Colonic mucosa (tissue), 4 donors: ENCODE results near the gene CPNE1. TPM values are rescaled to one million over a fixed set of nuclear protein-coding genes. Genes with fewer than 3 reads are reported as not detected.

ENCODE experiments used
- DNase-seq: peaks from one replicate; pipeline ENCODE4 v3.0.0-alpha.2; 2020
- H3K27ac ChIP-seq: fragments of 200-600 bp; one replicate; pipeline ENCODE4 v1.8.0; 2021
- H3K27me3 ChIP-seq: fragments of 200-600 bp; one replicate; pipeline ENCODE4 v1.8.0; 2021
- H3K36me3 ChIP-seq: fragments of 200-600 bp; one replicate; pipeline ENCODE4 v1.8.0; 2021
- H3K4me1 ChIP-seq: fragments of 200-600 bp; one replicate; pipeline ENCODE4 v1.8.0; 2021; ENCODE audit warnings: mild to moderate bottlenecking
- H3K4me3 ChIP-seq: fragments of 200-600 bp; one replicate; pipeline ENCODE4 v1.8.0; 2021
- H3K9ac ChIP-seq, 2 donors: one replicate each; pipeline ENCODE4 v1.7.0; 2013; ENCODE audit warnings: control low read depth in 2 of 2, low read depth in 2 of 2, low read length in 2 of 2
- H3K9me3 ChIP-seq: fragments of 200-600 bp; one replicate; pipeline ENCODE4 v1.8.0; 2021
- CTCF ChIP-seq: fragments of 200-600 bp; IDR thresholded peaks from one replicate; pipeline ENCODE4 v1.8.0; 2022; ENCODE audit warnings: antibody characterized with exemption, mild to moderate bottlenecking
- intact Hi-C: fragments of 100-400 bp; cut with DNase I; formaldehyde crosslinking; loops from one replicate; pipeline ENCODE4 v1.14.1; 2022
- total RNA-seq, 2 donors: library from RNA; stranded (reverse); fragmentation: NEBNext Ultra II Directional in 1 of 2; extraction: Animal tissue kit (Norgen Biotek cat#: 25700) in 1 of 2; gene quantifications; one replicate each; pipeline ENCODE4 v1.2.1, GENCODE V29; 2021
- donor health status: healthy.
- donor health status: DM: no; HTN: no; CAD: no.
- donor health status: DM: no; HTN: no; CAD: no.

CPNE1 gene
- total RNA-seq, 2 donors from 2014 or later: 137 to 152 TPM

- intact Hi-C loops: loop anchor here (5.0 kb wide), 1 partner anchor 45 kb away; the partner anchor contains the start of gene SPAG4
- peaks cover 11% of the 10 kb centered on the region for H3K4me1 ChIP-seq
Observed at GRCh38 chr20:35662551-35662950, 2.1 kb downstream of the CPNE1 start.

GRCh38 chr20:35661908-35662307 lies 2.8 kb downstream of the CPNE1 start:
- no peak for DNase-seq
- Histone ChIP-seq H3K9me3 (no peaks in the 10 kb centered on the region), H3K36me3 (no peaks in the 10 kb centered on the region), H3K9ac (no peak overlapping the region), H3K27ac (no peak overlapping the region), H3K4me1 (peaks cover 11% of the 10 kb centered on the region), H3K4me3 (no peak overlapping the region), H3K27me3 (no peaks in the 10 kb centered on the region)
- intact Hi-C loops: loop anchor here (5.0 kb wide), 1 partner anchor 45 kb away; the partner anchor contains the start of gene SPAG4
- no peak for TF ChIP-seq CTCF

More at GRCh38 chr20:35662551-35662950, 2.1 kb downstream of the CPNE1 start:
- no peak for TF ChIP-seq CTCF
- DNase-seq: no peak
- Histone ChIP-seq H3K36me3 (no peaks in the 10 kb centered on the region), H3K4me3 (no peak overlapping the region), H3K9me3 (no peaks in the 10 kb centered on the region), H3K27ac (no peak overlapping the region), H3K9ac (peak overlapping the region in 1 of 2 donors; percentile 100), H3K27me3 (no peaks in the 10 kb centered on the region)

GRCh38 chr20:35661053-35661452 lies 3.6 kb downstream of the CPNE1 start:
- H3K4me1 ChIP-seq: peaks cover 11% of the 10 kb centered on the region
- H3K27me3 ChIP-seq: no peaks in the 10 kb centered on the region
- H3K36me3 ChIP-seq: no peaks in the 10 kb centered on the region
- intact Hi-C loops: loop anchor here (5.0 kb wide), 1 partner anchor 44 kb away; the partner anchor contains the start of gene SPAG4
- H3K27ac ChIP-seq: no peak overlapping the region
- no peak overlapping the region for H3K4me3 ChIP-seq
- H3K9ac ChIP-seq: no peak overlapping the region
- no peak for TF ChIP-seq CTCF
- no peak for DNase-seq
- no peaks in the 10 kb centered on the region for H3K9me3 ChIP-seq

- TF ChIP-seq CTCF: no peak
- DNase-seq: no peak
- Histone ChIP-seq H3K4me1 (peaks cover 11% of the 10 kb centered on the region), H3K4me3 (no peak overlapping the region), H3K9ac (no peak overlapping the region), H3K36me3 (no peaks in the 10 kb centered on the region), H3K9me3 (no peaks in the 10 kb centered on the region), H3K27ac (no peak overlapping the region), H3K27me3 (no peaks in the 10 kb centered on the region)
- intact Hi-C loops: loop anchor here (5.0 kb wide), 1 partner anchor 43 kb away; the partner anchor contains the start of gene SPAG4
Observed at GRCh38 chr20:35660122-35660937, 4.4 kb downstream of the CPNE1 start.

GRCh38 chr20:35657271-35657670 lies 7.4 kb downstream of the CPNE1 start:
- TF ChIP-seq CTCF: no peak
- Histone ChIP-seq H3K4me3 (no peak overlapping the region), H3K4me1 (peaks cover 3% of the 10 kb centered on the region), H3K27ac (no peak overlapping the region), H3K9me3 (no peaks in the 10 kb centered on the region), H3K36me3 (peaks cover 14% of the 10 kb centered on the region), H3K27me3 (no peaks in the 10 kb centered on the region), H3K9ac (no peak overlapping the region)
- intact Hi-C loops: no loop called here
- DNase-seq: no peak
